K562 (cell line): ENCODE results near the gene LMAN1L. TPM values are rescaled to one million over a fixed set of nuclear protein-coding genes. Genes with fewer than 3 reads are reported as not detected.

Source experiments
- ATF1 ChIP-seq, 2 experiments: fragments of 450-650 bp in 1 of 2; IDR thresholded peaks; 2 replicates each; pipeline ENCODE4 v1.6.1; 2016; ENCODE audit warnings: missing compliant biosample characterization in 1 of 2, missing genetic modification characterization in 1 of 2
- CHCHD3 ChIP-seq: fragments of 250-450 bp; sonication (Bioruptor Pico); IDR thresholded peaks from 2 replicates; pipeline ENCODE4 v2.1.2; 2022; ENCODE audit warnings: mild to moderate bottlenecking
- ELF4 ChIP-seq: fragments of 450-650 bp; formaldehyde crosslinking; IDR thresholded peaks from 2 replicates; pipeline ENCODE4 v1.4.0; 2022; ENCODE audit warnings: missing genetic modification characterization
- EP400 ChIP-seq: fragments of 450-650 bp; IDR thresholded peaks from 2 replicates; pipeline ENCODE4 v1.6.1; 2017; ENCODE audit warnings: antibody characterized with exemption, mild to moderate bottlenecking, moderate library complexity
- ERF ChIP-seq: fragments of 450-650 bp; formaldehyde crosslinking; IDR thresholded peaks from 2 replicates; pipeline ENCODE4 v1.4.0; 2020; ENCODE audit warnings: mild to moderate bottlenecking, mixed read lengths
- EWSR1 ChIP-seq: fragments of 450-650 bp; IDR thresholded peaks from 2 replicates; pipeline ENCODE4 v1.6.1; 2018; ENCODE audit warnings: borderline replicate concordance, mild to moderate bottlenecking, low read depth, moderate library complexity; ENCODE audit not compliant: partially characterized antibody
- L3MBTL2 ChIP-seq: fragments of 450-650 bp; IDR thresholded peaks from 2 replicates; pipeline ENCODE4 v1.6.1; 2016; ENCODE audit warnings: mild to moderate bottlenecking, moderate library complexity
- LCOR ChIP-seq: sonication (generic); formaldehyde crosslinking; IDR thresholded peaks from 2 replicates; pipeline ENCODE4 v1.8.0; 2022; ENCODE audit warnings: mild to moderate bottlenecking, missing genetic modification reagents
- MAZ ChIP-seq, 2 experiments: fragments of 450-650 bp in 1 of 2; sonication (generic) in 1 of 2; formaldehyde crosslinking; IDR thresholded peaks in 1 of 2; conservative IDR thresholded peaks in 1 of 2; 2 replicates each; pipeline versions ENCODE4 v1.4.0 to v1.5.0; 2020; ENCODE audit warnings: mild to moderate bottlenecking in 1 of 2, missing genetic modification reagents in 1 of 2
- NFRKB ChIP-seq: fragments of 450-650 bp; IDR thresholded peaks from 2 replicates; pipeline ENCODE4 v1.6.1; 2016; ENCODE audit warnings: low read depth
- RREB1 ChIP-seq: fragments of 250-450 bp; sonication (Bioruptor Pico); IDR thresholded peaks from 2 replicates; pipeline ENCODE4 v1.4.0; 2020
- SIN3B ChIP-seq: fragments of 450-650 bp; IDR thresholded peaks from 2 replicates; pipeline ENCODE4 v1.6.1; 2017; ENCODE audit warnings: low read depth, mild to moderate bottlenecking, moderate library complexity
- ZBTB5 ChIP-seq: fragments of 450-650 bp; IDR thresholded peaks from 2 replicates; pipeline ENCODE4 v1.6.1; 2017; ENCODE audit warnings: antibody characterized with exemption
- ZBTB9 ChIP-seq: fragments of 450-650 bp; formaldehyde crosslinking; IDR thresholded peaks from 2 replicates; pipeline ENCODE4 v1.4.0; 2020; ENCODE audit warnings: mild to moderate bottlenecking, moderate library complexity
- ZNF699 ChIP-seq: fragments of 250-450 bp; sonication (Bioruptor Pico); IDR thresholded peaks from 2 replicates; pipeline ENCODE4 v1.8.0; 2021; ENCODE audit warnings: mild to moderate bottlenecking, moderate library complexity; ENCODE audit not compliant: insufficient replicate concordance
- ZNF785 ChIP-seq: fragments of 250-450 bp; sonication (Bioruptor Pico); IDR thresholded peaks from 2 replicates; pipeline ENCODE4 v1.4.0; 2020; ENCODE audit warnings: mild to moderate bottlenecking
- polyA plus RNA-seq, 8 experiments: library from polyadenylated mRNA; depleted of rRNA in 4 of 8; stranded (reverse) in 5 of 8; unstranded in 3 of 8; fragments of >200 nt; fragmentation: Nextera tagmentation in 2 of 8; fragmentation: Illumina TruSeq in 1 of 8; extraction: Ambion mirVana in 2 of 8; extraction: Trizol in 1 of 8; gene quantifications; 2 replicates each; pipeline versions ENCODE4 v1.2.1 to v1.2.3, GENCODE V29; 2011 to 2014; ENCODE audit warnings: inconsistent platforms in 1 of 8, missing spikeins in 1 of 8
- total RNA-seq, 7 experiments: library from RNA; depleted of rRNA in 6 of 7; stranded (reverse); fragments of >200 nt in 6 of 7; fragmentation: Illumina TruSeq in 2 of 7; extraction: Trizol in 2 of 7; gene quantifications; 2 replicates each; pipeline versions ENCODE4 v1.2.1 to v1.2.3, GENCODE V29; 2011 to 2021; ENCODE audit warnings: low replicate concordance in 1 of 7

The LMAN1L gene
- total and polyA plus RNA-seq, 9 of the 15 experiments (the other 6 are each of a cell fraction or from before 2014, with no cell fraction given) = not detected

- TF ChIP-seq ZBTB9 (CRISPR knock-in tag) = 0 out of 2 replicates have a peak, but pooled peaks have one; percentile 14
- 0 out of 2 replicates have a peak, but pooled peaks have one; percentile 31 for TF ChIP-seq RREB1 (CRISPR knock-in tag)
- no peak for TF ChIP-seq CHCHD3
- no peak for TF ChIP-seq NFRKB
- peak; percentile 98 for TF ChIP-seq EP400
- no peak for TF ChIP-seq ZBTB5
- peak; percentile 78 for TF ChIP-seq LCOR
- peak; percentile 98 for TF ChIP-seq ELF4 (CRISPR knock-in tag)
- TF ChIP-seq ZNF699 (CRISPR knock-in tag) = no peak
- peak; percentile 53; the same call in 1 of the 2 replicates for TF ChIP-seq SIN3B
- TF ChIP-seq MAZ (CRISPR knock-in tag; conservative IDR thresholded peaks at IDR 0.05 in 1 of 2, IDR thresholded peaks at IDR 0.05 in 1 of 2) = peak; percentile 65 to 80
- TF ChIP-seq ERF (CRISPR knock-in tag) = peak; percentile 65; the same call in 1 of the 2 replicates
- TF ChIP-seq L3MBTL2 = peak; percentile 85
- no peak for TF ChIP-seq EWSR1
- no peak for TF ChIP-seq ZNF785 (CRISPR knock-in tag)
- TF ChIP-seq ATF1 (CRISPR knock-in tag; IDR thresholded peaks at IDR 0.05) = no peak; the same call in 1 of the 2 replicates
- TF ChIP-seq ATF1 (tag; IDR thresholded peaks at IDR 0.05) = peak; percentile 94
Observed at GRCh38 chr15:74873036-74873755, 60.6 kb downstream of the LMAN1L start, which contains the start of gene SCAMP2 (continued).
